GM21360 (cell line): Measurements from ENCODE around the gene TTC38.

Experiments used
- ATAC-seq: cut with Tn5 transposase; IDR thresholded peaks from one replicate; pipeline ENCODE4 v1.9.1; 2021; ENCODE audit warnings: mild to moderate bottlenecking, moderate library complexity; ENCODE audit not compliant: unreplicated experiment

The TTC38 gene

GRCh38 chr22:46267431-46268279 is at the start of gene TTC38:
Gene TTC38, plus strand, starts transcription at chr22:46268008. Its CDS starts 32 bp downstream, at chr22:46268040.
- no peak for ATAC-seq

- ATAC-seq, result no peak
Observed at GRCh38 chr22:46219636-46220035, 48.2 kb upstream of the TTC38 start.

GRCh38 chr22:46220921-46221320 is 46.9 kb upstream of the TTC38 start:
- no peak for ATAC-seq

- no peak for ATAC-seq
Observed at GRCh38 chr22:46224044-46224897, 43.5 kb upstream of the TTC38 start.

GRCh38 chr22:46224898-46225290 is 42.9 kb upstream of the TTC38 start:
- ATAC-seq, result no peak

GRCh38 chr22:46225631-46226030 is 42.2 kb upstream of the TTC38 start:
- no peak for ATAC-seq

- ATAC-seq, result no peak
Observed at GRCh38 chr22:46226577-46226976, 41.2 kb upstream of the TTC38 start.

- no peak for ATAC-seq
Observed at GRCh38 chr22:46229701-46230100, 38.1 kb upstream of the TTC38 start.

- no peak for ATAC-seq
Observed at GRCh38 chr22:46230262-46230901, 37.4 kb upstream of the TTC38 start.

GRCh38 chr22:46233231-46233630 is 34.6 kb upstream of the TTC38 start:
- no peak for ATAC-seq

GRCh38 chr22:46234969-46235368 is 32.8 kb upstream of the TTC38 start:
- no peak for ATAC-seq

- ATAC-seq, result no peak
Observed at GRCh38 chr22:46237453-46238124, 30.2 kb upstream of the TTC38 start.

- ATAC-seq, result no peak
Observed at GRCh38 chr22:46238541-46238940, 29.3 kb upstream of the TTC38 start.

- no peak for ATAC-seq
Observed at GRCh38 chr22:46239261-46240048, 28.4 kb upstream of the TTC38 start.

GRCh38 chr22:46240073-46240472 is 27.7 kb upstream of the TTC38 start:
- ATAC-seq, result no peak

GRCh38 chr22:46240506-46240905 is 27.3 kb upstream of the TTC38 start:
- ATAC-seq, result no peak

GRCh38 chr22:46240907-46241306 is 26.9 kb upstream of the TTC38 start:
- no peak for ATAC-seq

- ATAC-seq, result no peak
Observed at GRCh38 chr22:46241396-46242007, 26.3 kb upstream of the TTC38 start.

GRCh38 chr22:46242076-46242475 is 25.7 kb upstream of the TTC38 start:
- ATAC-seq, result no peak

GRCh38 chr22:46244771-46245170 is 23.0 kb upstream of the TTC38 start:
- no peak for ATAC-seq
